Measurements from ENCODE around the gene SNTG2.
A peak's percentile ranks its signal among the peaks of the same experiment; 100 is the strongest.

The SNTG2 gene

GRCh38 chr2:1249897-1250687, 299.4 kb downstream of the SNTG2 start:
- no peak for DNase-seq

GRCh38 chr2:1251520-1251919, 300.9 kb downstream of the SNTG2 start:
- DNase-seq, result no peak

- no peak for DNase-seq
Observed at GRCh38 chr2:1253629-1254028, 303.0 kb downstream of the SNTG2 start.

GRCh38 chr2:1254662-1255343, 304.2 kb downstream of the SNTG2 start:
- DNase-seq, result no peak

GRCh38 chr2:1256632-1257324, 306.1 kb downstream of the SNTG2 start:
- DNase-seq, result no peak

- no peak for DNase-seq
Observed at GRCh38 chr2:1257334-1257733, 306.7 kb downstream of the SNTG2 start.

- no peak for DNase-seq
Observed at GRCh38 chr2:1259746-1260145, 309.1 kb downstream of the SNTG2 start.

GRCh38 chr2:1262609-1263008, 312.0 kb downstream of the SNTG2 start:
- no peak for DNase-seq

GRCh38 chr2:1265454-1265853, 314.8 kb downstream of the SNTG2 start:
- no peak for DNase-seq

GRCh38 chr2:1266351-1266750, 315.7 kb downstream of the SNTG2 start:
- DNase-seq, result no peak

- DNase-seq, result no peak
Observed at GRCh38 chr2:1268034-1268433, 317.4 kb downstream of the SNTG2 start.

- no peak for DNase-seq
Observed at GRCh38 chr2:1269812-1270211, 319.2 kb downstream of the SNTG2 start.

- no peak for DNase-seq
Observed at GRCh38 chr2:1272835-1273234, 322.2 kb downstream of the SNTG2 start.

- no peak for DNase-seq
Observed at GRCh38 chr2:1277634-1278033, 327.0 kb downstream of the SNTG2 start.

GRCh38 chr2:1278125-1278524, 327.5 kb downstream of the SNTG2 start:
- DNase-seq, result no peak

GRCh38 chr2:1278861-1279260, 328.2 kb downstream of the SNTG2 start:
- peak; percentile 19 to 23 for DNase-seq

GRCh38 chr2:1282552-1282951, 331.9 kb downstream of the SNTG2 start:
- no peak for DNase-seq

GRCh38 chr2:1283020-1283801, 332.6 kb downstream of the SNTG2 start:
- DNase-seq, result no peak

- DNase-seq, result no peak
Observed at GRCh38 chr2:1283871-1284270, 333.2 kb downstream of the SNTG2 start.

- no peak for DNase-seq
Observed at GRCh38 chr2:1286929-1287328, 336.3 kb downstream of the SNTG2 start.

GRCh38 chr2:1287427-1287826, 336.8 kb downstream of the SNTG2 start:
- no peak for DNase-seq

- no peak for DNase-seq
Observed at GRCh38 chr2:1294900-1295299, 344.3 kb downstream of the SNTG2 start.

GRCh38 chr2:1295740-1296139, 345.1 kb downstream of the SNTG2 start:
- no peak for DNase-seq
